Limb (tissue), 2 donors: Measurements from ENCODE around the gene CCDC24.

Experiments used
- DNase-seq, 2 donors: peaks; one replicate each; pipeline ENCODE4 v3.0.0-alpha.2; 2016; ENCODE audit errors: extremely low spot score in 2 of 2

Gene CCDC24

DNA sequence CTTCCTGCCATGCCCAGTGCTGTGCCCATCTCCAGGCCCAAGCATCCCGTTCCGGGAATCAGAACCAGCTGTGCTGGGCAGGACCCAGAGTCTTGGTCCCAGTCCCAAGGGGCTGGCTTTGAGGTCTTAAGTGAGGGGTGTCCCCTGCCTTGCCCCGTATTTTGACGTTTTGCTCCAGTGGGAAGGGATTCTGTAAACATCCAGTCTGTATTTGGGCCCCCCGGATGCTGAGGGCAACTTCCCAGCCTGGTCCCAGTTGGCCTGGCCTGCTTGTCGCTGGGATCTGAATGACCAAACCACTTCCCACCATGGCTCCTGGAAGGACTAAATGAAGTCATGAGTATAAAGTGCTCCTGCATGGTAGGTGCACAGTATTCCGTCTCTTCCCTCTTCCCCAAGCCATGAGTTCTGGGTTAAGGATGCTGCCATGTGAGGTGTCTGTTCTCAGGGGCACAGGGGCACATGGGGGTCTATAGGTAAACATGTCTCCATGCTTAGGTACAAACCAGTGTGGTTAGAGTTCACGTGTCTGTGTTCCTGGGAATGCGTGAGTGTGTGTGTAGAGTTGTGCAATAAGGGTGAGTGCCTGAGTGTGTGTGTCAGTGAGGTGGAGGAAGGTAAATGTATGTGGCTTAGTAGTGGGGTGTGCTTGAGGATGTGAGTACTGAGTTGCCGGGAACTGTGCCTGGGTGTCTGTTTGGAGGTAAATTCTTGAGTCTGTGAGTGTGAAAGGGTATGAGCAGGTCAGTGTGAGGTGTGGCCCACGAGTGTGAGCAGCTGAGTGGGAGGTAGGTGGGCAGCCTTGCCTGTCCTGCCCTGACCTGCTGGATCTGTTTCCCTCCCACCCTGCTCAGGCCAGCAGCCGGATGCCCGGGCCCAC, 10.9 kb upstream of the CCDC24 start:
- DNase-seq, result no peak

DNA sequence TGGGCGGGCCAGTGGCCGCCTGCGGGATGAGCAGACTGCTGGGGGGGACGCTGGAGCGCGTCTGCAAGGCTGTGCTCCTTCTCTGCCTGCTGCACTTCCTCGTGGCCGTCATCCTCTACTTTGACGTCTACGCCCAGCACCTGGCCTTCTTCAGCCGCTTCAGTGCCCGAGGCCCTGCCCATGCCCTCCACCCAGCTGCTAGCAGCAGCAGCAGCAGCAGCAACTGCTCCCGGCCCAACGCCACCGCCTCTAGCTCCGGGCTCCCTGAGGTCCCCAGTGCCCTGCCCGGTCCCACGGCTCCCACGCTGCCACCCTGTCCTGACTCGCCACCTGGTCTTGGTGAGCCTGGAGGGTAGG, 10.3 kb upstream of the CCDC24 start:
- DNase-seq, result no peak

DNA sequence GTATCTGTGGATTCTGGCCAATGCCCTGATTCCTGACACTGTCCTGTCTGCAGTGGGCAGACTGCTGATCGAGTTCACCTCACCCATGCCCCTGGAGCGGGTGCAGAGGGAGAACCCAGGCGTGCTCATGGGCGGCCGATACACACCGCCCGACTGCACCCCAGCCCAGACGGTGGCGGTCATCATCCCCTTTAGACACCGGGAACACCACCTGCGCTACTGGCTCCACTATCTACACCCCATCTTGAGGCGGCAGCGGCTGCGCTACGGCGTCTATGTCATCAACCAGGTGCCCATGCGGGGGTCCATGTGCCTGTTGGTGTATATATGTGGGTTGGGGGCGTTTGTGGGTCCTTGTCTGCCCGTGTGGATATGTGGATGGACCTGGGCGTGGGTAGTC, 9.8 kb upstream of the CCDC24 start:
- no peak for DNase-seq

DNA sequence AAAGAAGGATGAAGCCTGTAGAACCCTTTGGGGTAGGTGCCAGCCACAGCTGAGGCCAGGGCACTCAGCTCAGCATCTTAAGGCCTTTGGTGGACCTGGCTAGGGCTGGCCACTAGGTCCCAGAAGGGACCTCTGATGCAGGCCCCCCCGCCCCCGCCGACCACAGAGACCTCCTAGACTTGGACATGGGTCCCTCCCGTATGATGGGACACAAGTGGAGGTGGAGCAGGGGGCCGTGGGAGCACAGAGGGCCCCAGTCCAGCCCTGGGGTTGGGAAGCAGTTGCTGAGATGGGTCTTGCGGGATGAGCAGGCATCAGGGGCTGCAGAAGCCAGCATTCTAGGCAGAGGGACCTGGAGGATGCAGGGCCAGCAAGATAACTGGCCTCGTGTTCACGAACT, 9.2 kb upstream of the CCDC24 start:
- no peak for DNase-seq

DNA sequence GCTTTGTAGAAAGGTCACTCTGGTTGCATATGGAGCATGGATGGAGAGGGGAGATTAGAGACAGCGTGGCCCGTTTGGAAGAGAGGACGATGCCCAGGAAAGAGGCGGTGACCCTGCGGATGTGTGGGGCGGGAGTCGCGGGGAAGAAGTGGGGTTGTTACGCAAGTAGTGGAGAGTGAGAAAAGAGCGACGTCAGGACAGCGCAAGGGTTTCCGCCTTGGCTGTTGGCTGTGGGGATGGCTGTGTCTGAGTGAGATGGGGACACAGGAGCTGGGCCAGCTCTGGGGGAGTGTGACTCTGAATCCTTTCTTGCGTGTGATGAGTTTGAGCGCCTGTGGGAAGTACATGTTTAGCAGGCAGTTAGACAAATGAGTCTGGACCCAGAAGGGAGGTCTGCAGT, 8.6 kb upstream of the CCDC24 start:
- DNase-seq, result no peak

DNA sequence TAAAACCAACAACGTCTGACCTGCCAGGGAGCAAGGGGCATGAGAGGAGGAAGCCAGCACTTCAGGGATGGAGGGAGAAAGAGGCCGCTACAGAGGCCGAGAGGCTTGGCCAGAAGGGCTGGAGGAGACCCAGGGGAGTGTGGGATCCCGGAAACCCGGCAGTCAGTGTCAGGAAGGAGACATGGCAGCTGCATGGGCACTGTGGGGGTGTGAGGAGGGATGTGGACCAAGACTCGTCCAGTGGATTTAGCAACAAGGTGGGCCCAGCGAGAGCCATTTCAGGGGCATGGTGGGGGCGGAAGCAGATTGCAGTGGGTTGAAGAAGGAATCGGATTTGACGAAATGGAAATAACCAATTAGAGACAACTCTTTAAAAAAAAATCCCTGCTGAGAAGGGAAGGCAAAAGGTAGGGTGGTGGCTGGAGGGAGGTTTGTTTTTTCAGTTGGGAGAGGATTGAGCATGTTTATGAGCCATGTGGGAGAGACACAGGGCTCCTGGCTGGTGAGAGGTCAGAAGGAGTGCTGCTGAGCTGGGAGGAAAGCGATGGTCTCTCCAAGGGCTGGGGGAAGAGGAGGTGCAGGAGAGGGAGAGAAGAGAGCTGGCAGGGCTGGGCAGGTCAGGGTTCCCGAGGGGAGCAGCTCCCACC, 8.0 kb upstream of the CCDC24 start:
- DNase-seq, result no peak

DNA sequence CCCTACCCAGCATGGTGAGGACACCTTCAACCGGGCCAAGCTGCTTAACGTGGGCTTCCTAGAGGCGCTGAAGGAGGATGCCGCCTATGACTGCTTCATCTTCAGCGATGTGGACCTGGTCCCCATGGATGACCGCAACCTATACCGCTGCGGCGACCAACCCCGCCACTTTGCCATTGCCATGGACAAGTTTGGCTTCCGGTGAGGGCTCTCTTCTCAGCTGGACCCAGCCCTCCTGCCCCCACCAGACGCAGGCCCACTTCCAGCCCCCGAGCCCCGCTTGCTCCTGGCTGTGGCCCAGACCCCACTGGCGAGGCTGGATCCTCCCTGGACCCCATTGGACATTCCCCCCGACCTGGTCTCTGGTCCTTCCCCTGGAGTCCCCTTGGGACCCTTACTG, 6.5 kb upstream of the CCDC24 start:
- no peak for DNase-seq

DNA sequence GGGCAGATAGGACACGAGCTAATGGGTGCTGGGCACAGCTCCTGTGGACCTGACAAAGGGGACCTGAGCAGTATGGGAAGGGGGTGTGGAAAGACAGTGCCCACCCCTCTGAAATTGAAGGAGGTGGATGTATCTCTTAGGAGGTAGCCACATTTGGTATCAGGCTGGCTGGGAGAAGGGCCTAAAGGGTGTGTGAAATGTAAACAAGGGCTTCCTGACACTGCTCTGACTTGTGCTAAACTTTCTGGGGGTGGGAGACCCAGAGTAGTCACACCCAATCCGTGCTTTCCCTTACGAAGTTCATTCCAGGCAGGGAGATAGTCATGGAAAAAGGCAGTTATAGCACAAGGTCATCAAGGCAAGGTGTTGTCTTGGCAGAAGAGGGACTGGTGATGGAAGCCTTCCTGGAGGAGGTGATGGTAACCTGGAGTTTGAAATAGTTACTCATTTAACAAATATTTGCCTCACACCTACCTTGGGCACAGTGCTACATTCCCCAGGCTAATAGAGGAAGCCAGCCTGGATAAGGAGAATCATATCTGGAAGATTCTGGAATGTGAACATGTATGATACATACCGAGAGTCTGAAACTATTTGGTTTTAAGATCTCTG, 5.3 kb upstream of the CCDC24 start:
- DNase-seq, result no peak

DNA sequence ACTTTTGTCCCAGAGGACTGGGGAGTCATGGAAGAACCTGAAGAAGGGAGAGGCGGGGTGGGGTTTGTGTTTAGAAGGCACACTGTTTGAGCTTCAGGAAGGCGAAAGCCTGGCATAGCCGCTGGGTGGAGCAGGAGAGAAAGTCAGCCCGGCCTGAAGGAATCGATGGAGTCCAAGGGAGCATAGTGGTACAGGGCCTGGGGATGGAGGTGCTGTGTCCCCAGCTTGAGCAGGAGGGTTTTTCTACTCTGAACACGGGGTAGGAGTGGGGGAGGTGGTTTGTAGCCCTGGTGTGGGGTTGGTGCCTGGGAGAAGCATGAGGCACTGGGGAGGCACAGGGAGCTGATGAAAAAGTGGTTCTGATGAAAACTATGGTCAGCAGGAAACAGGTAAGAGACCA, 4.7 kb upstream of the CCDC24 start:
- DNase-seq, result no peak

DNA sequence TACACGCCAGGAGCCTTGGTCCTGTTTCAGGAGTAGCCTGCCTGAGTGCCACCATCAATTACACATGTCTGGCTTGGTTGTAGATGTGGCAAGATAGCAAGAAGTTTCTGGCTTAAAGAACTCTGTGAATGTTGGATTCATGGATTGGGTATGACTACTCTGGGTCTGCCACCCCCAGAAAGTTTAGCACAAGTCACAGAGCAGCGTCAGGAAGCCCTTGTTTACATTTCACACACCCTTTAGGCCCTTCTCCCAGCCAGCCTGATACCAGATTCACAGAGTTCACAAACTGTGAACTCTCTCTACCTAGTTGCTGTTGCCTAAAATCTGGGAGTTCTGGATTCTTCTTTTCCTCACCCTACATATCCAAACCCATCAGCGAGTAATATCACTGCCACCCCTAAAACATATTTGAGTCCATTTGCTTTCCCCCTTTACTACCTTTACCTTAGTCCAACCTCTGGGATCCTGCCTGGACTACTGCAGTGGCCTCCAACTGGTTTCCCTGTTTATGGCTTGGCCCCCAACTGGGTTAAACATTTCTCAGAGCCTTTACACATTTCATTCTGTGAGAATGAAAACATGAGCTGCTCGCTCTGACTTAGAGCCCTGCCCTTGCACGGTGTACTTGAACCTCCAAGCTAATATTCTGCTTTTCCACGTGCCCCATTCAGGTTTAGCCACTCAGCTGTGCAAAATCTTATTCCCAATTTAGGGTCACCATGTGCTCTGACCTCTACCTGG, 4.1 kb upstream of the CCDC24 start:
- DNase-seq, result no peak

DNA sequence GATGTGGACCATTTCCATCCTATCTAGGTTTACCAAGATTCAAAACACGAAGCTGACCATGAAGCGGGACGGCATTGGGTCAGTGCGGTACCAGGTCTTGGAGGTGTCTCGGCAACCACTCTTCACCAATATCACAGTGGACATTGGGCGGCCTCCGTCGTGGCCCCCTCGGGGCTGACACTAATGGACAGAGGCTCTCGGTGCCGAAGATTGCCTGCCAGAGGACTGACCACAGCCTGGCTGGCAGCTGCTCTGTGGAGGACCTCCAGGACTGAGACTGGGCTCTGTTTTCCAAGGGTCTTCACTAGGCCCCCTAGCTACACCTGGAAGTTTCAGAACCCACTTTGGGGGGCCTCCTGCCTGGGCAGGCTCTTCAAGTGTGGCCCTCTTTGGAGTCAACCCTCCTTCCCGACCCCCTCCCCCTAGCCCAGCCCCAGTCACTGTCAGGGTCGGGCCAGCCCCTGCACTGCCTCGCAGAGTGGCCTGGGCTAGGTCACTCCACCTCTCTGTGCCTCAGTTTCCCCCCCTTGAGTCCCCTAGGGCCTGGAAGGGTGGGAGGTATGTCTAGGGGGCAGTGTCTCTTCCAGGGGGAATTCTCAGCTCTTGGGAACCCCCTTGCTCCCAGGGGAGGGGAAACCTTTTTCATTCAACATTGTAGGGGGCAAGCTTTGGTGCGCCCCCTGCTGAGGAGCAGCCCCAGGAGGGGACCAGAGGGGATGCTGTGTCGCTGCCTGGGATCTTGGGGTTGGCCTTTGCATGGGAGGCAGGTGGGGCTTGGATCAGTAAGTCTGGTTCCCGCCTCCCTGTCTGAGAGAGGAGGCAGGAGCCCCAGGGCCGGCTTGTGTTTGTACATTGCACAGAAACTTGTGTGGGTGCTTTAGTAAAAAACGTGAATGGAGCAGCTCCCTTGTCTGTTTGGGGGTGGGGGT, 864 bp upstream of the CCDC24 start:
- DNase-seq, result no peak

DNA sequence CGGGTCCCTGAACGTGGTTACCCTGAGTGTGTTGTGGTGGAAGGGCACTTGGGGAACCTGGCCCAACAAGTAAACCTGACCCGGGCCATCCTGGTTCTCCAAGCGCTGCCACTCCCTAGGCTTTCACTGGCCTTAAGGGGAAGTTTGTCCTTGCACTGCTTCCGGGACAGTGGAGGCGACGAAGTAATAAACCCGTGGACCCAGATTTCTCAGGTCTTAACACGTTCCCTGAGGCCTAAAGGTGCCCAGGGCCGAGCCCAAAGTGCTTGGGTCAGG, 261 bp upstream of the CCDC24 start:
- no peak for DNase-seq

DNA sequence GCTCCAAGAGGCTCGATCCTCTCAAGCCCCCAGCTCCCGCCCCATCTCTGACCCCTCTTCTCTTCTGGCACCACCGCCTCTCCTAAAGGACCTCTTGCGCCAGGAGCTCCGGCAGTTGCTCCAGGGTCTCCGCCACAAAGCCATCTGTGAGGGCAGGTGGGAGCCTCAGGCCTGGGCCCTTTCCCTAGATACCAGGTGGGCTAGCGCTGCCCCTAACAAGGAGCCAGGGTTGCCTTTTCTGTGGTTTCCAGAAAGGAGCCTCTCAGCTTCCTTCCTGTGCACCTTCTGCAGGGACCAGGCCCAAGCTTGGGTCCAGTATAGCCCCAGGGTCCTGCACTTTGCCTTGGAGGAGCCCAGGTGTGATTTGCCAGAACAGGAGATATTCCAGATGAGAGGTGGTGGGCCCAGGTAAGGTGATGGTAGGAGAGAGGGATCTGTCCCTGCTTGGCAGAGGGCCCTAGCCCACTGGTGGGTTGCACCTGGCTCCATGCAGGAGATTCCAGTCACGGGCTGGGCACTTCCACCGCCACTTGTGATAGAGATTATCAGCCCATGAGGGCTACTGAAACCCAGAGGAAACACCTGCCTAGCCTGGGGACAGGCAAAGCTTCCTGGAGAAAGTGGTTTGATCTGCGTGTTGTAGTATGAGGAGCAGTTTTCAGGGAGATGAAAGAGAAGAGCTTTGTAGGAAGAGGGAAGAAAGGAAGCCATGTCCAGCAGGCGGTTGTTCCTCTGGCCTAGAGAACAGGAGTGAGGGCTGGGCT, 1.0 kb downstream of the CCDC24 start:
- DNase-seq, result no peak

DNA sequence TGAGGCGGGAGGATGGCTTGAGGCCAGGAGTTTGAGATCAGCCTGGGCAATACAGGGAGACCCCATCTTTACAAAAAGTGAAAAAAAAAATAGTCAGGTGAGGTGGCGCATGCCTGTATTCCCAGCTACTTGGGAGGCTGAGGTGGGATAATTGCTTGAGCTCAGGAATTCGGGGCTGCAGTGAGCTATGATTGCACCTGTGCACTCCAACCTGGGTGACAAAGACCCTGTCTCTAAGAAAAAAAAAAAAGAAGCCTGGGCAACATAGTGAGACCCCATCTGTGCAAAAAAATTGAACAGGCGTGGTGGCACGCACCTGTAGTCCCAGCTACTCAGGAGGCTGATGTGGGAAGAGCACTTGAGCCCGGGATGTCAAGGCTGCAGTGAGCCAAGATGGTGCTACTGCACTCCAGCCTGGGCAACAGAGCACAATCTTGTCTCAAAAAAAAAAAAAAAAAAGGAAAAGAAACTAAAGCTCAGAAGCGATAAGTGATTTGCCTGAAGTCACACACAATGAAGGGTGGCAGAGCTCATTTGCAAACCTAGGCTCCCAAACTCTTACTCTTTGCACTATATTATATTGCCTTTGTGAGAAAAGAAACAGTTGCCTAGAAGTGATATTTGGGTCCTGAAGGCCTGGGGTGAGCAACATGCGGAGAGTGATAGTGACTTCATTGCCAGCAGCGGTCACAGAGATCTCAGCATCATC, 2.0 kb downstream of the CCDC24 start:
- DNase-seq, result no peak

DNA sequence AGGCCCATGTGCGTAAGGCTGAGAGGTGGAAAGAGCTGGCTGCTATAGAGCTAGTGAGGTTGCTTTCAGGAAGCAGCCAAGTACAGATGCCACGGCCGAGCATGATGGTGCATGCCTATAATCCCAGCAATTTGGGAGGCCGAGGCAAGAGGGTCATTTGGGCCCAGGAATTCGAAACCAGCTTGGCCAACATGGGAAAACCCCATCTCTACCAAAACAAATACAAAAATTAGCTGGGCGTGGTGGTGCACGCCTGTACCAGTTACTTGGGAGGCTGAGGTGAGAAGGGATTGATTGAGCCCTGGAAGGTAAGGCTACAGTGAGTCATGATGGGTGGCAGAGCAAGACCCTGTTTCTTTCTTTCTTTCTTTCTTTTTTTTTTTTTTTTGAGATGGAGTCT, 2.7 kb downstream of the CCDC24 start:
- no peak for DNase-seq

DNA sequence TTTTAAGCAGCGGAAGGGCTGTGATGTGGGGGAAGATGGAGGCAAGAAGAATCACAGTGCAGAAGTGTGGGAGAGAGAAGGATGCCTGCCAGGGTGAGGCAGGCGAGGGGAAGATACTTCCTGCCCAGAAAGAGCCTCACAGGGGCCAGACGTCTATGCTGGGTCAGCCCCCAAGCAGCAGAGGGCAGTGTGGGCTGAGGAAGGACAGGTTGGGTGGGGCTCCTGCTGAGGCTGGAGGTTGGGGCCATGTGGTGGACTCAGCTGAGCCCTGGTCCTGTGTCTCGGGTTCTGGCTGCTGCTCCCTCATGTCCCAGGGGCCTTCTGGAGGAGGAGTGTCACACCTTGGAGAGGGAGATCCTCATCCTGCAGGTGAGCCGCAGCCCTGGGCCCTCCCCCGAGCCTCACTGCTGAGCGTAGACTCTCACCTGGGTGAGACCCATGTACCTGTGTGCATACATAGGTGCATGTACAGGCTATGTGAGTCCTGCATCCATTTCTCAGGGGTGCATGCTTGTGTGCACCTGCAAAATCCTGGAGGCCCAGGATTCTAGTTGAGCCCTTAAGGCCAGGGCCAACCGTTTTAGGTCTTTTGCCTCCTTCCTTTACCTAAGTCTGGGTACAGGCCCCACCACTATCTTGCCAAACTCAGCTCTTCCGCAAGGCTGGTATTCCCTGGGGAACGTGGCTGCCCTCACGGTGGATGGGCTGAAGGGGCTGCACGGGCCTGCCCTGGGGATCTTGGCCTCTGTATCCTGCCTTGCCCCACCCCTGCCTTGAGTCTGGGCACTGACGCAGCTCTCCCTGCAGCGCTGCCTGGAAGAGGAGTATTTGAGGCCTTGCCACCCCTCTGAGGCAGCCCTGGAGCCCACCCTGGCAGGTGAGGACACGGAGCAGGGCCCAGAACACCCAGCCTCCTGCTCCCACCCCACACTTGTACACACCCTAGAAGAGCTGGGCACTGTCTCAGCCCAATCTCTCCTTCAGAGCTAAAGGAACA, 3.7 kb downstream of the CCDC24 start:
- DNase-seq, result no peak

DNA sequence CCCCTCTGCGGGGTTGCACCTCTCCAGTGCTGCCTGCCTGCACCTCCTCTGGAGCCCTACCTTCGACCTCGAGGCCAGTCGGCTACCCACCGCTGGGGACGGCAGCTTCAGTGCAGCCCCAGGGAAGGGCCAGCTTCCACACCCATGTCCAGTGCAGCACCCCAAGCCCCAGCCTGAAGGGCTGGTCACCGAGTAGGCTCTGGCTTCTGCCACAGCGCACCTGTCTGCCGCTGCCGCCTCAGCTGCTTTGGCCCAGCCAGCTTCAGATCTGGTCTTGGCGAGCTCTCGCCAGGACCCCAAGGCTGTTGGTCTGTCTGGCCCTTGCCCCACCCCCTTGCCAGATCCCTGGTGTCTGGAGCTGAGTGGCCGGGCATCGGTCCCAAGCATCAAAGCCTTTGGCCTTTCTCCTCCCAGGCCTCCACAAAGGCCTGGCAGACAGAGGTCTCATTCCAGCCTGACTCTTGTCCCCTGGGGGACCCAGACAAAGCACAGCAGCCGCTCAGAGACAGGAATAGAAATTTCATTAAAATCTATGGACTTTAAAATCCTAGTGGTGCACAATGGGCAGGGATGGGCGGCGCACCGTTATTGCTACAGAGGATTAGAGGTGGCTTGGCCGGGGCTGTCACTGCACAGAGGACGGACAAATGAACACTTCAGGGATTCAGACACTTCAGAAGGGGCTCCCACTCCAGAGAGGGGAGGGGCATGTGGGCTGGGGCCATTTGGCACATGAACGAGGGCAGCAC, 4.8 kb downstream of the CCDC24 start:
- no peak for DNase-seq

DNA sequence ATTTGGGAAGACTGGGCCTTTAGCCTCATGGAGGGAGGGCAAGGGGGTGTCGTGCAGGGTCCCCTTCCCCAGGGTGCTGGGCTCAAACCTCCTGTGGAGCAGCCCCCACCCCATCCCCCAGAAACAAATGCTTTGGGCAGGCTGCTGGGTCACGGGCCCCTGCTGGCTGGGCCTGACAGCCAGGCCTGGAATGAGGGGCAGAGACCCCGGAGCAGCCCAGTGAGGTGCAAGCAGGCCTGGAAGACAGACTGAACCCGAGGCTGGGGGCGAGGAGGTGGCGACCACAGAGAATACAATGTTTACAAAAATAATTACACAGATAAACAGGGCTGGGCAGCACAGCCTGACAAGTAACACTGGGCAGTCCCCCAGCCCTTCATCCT, 5.3 kb downstream of the CCDC24 start:
- DNase-seq, result no peak
